A549 (cell line): ENCODE results near the gene CAMTA1. TPM values are rescaled to one million over a fixed set of nuclear protein-coding genes. Genes with fewer than 3 reads are reported as not detected.

ENCODE experiments used
- ATAC-seq, 2 experiments: fragments of 200-7000 bp in 1 of 2; fragments of >200 bp in 1 of 2; cut with Nextera tagmentation in 1 of 2; cut with Tn5 transposase in 1 of 2; 3 replicates each; pipeline versions ENCODE4 v1.8.0 to v1.9.1; 2018 to 2020; ENCODE audit warnings: mild to moderate bottlenecking in 1 of 2, moderate library complexity in 1 of 2
- CTCF ChIA-PET: fragments of 300-600 bp; sonication (Branson Sonifier 250); formaldehyde crosslinking; extraction: SDS; loops from one replicate; lab custom pipeline; 2021; ENCODE audit warnings: antibody characterized with exemption, inconsistent platforms; lab: Yijun Ruan, JAX
- POLR2A ChIA-PET: fragments of 350-600 bp; formaldehyde crosslinking; extraction: SDS; loops from one replicate; lab custom pipeline; 2021; ENCODE audit warnings: antibody characterized with exemption, inconsistent platforms; lab: Yijun Ruan, JAX
- DNase-seq, 2 experiments: peaks; one replicate each; pipeline versions ENCODE4 v3.0.0 to v3.0.0-alpha.2; 2011 to 2016; ENCODE audit warnings: low read depth in 1 of 2, low spot score in 1 of 2
- FAIRE-seq: peaks from 2 replicates; lab custom pipeline; 2011; peaks lifted over from hg19 to GRCh38; lab: Jason Lieb, UNC
- H3K27ac ChIP-seq, 2 experiments: fragments of >200 bp; sonication (Bioruptor Twin); formaldehyde crosslinking; 3 replicates each; pipeline ENCODE4 v1.5.1; 2016 to 2017
- H3K4me1 ChIP-seq: fragments of >200 bp; sonication (Bioruptor Twin); formaldehyde crosslinking; 3 replicates; pipeline ENCODE4 v1.6.1; 2016
- H3K4me2 ChIP-seq: fragments of >200 bp; sonication (Bioruptor Twin); formaldehyde crosslinking; 3 replicates; pipeline ENCODE4 v1.6.1; 2016
- H3K4me3 ChIP-seq: fragments of >200 bp; sonication (Bioruptor Twin); formaldehyde crosslinking; 3 replicates; pipeline ENCODE4 v1.5.1; 2016
- H3K9me3 ChIP-seq: fragments of >200 bp; sonication (Bioruptor Twin); formaldehyde crosslinking; 3 replicates; pipeline ENCODE4 v1.6.1; 2016
- CBX8 ChIP-seq: fragments of 200-600 bp; sonication (generic); IDR thresholded peaks from 2 replicates; pipeline ENCODE4 v1.6.1; 2016
- CEBPB ChIP-seq, 2 experiments: fragments of >200 bp in 1 of 2; sonication (Bioruptor Twin) in 1 of 2; formaldehyde crosslinking in 1 of 2; IDR thresholded peaks; 2 replicates each; pipeline ENCODE4 v1.6.1; 2012 to 2016
- CHD2 ChIP-seq: fragments of 150-350 bp; IDR thresholded peaks from 2 replicates; pipeline ENCODE4 v1.6.1; 2014; ENCODE audit warnings: low read length; ENCODE audit not compliant: partially characterized antibody
- ELK1 ChIP-seq: fragments of 150-350 bp; IDR thresholded peaks from 2 replicates; pipeline ENCODE4 v1.6.1; 2014; ENCODE audit warnings: low read depth, mild to moderate bottlenecking, low read length
- FOSL2 ChIP-seq, 2 experiments: fragments of 450-650 bp in 1 of 2; fragments of >200 bp in 1 of 2; sonication (Bioruptor Twin) in 1 of 2; formaldehyde crosslinking; IDR thresholded peaks; 2 replicates each; pipeline versions ENCODE4 v1.5.0 to v1.6.1; 2016 to 2020; ENCODE audit warnings: mild to moderate bottlenecking in 1 of 2, moderate library complexity in 1 of 2
- GATA3 ChIP-seq: IDR thresholded peaks from 2 replicates; pipeline ENCODE4 v1.6.1; 2012; ENCODE audit warnings: borderline replicate concordance
- HOXA7 ChIP-seq: fragments of 250-450 bp; sonication (Bioruptor Pico); IDR thresholded peaks from 2 replicates; pipeline ENCODE4 v1.5.0; 2020; ENCODE audit warnings: mild to moderate bottlenecking, moderate library complexity
- HOXB13 ChIP-seq: fragments of 250-450 bp; sonication (Bioruptor Pico); IDR thresholded peaks from 2 replicates; pipeline ENCODE4 v1.5.0; 2020; ENCODE audit warnings: low read depth, mild to moderate bottlenecking, moderate library complexity
- JUNB ChIP-seq: fragments of >200 bp; sonication (Bioruptor Twin); formaldehyde crosslinking; IDR thresholded peaks from 2 replicates; pipeline ENCODE4 v1.6.1; 2016
- MAFK ChIP-seq: fragments of 450-650 bp; IDR thresholded peaks from 2 replicates; pipeline ENCODE4 v1.6.1; 2014; ENCODE audit not compliant: partially characterized antibody
- MAZ ChIP-seq: fragments of 150-350 bp; IDR thresholded peaks from 2 replicates; pipeline ENCODE4 v1.6.1; 2014; ENCODE audit warnings: antibody characterized with exemption, low read depth, low read length, borderline replicate concordance
- MYC ChIP-seq: IDR thresholded peaks from 2 replicates; pipeline ENCODE4 v1.6.1; 2012; ENCODE audit warnings: mild to moderate bottlenecking, inconsistent platforms, low read length, improper control_type of control experiment, borderline replicate concordance
- RAD21 ChIP-seq, 2 experiments: fragments of >200 bp in 1 of 2; sonication (Bioruptor Twin) in 1 of 2; formaldehyde crosslinking in 1 of 2; IDR thresholded peaks in 1 of 2; conservative IDR thresholded peaks in 1 of 2; 2 replicates in 1 of 2; 3 replicates in 1 of 2; pipeline ENCODE4 v1.6.1; 2012 to 2018; ENCODE audit warnings: inconsistent platforms in 1 of 2
- RCOR1 ChIP-seq: fragments of 150-350 bp; IDR thresholded peaks from 2 replicates; pipeline ENCODE4 v1.6.1; 2014; ENCODE audit warnings: antibody characterized with exemption, low read length, low read depth
- RNF2 ChIP-seq: fragments of 200-600 bp; sonication (generic); IDR thresholded peaks from 2 replicates; pipeline ENCODE4 v1.6.1; 2016; ENCODE audit warnings: low read depth, mild to moderate bottlenecking, antibody characterized with exemption, moderate library complexity, borderline replicate concordance
- SREBF2 ChIP-seq: fragments of 450-650 bp; IDR thresholded peaks from 2 replicates; pipeline ENCODE4 v1.6.1; 2014; ENCODE audit warnings: mild to moderate bottlenecking, moderate library complexity
- TFCP2L1 ChIP-seq: fragments of 250-450 bp; sonication (Bioruptor Pico); IDR thresholded peaks from 2 replicates; pipeline ENCODE4 v1.5.0; 2021; ENCODE audit warnings: mild to moderate bottlenecking
- ZC3H11A ChIP-seq: fragments of 450-650 bp; IDR thresholded peaks from 2 replicates; pipeline ENCODE4 v1.6.1; 2014; ENCODE audit warnings: antibody characterized with exemption, mild to moderate bottlenecking
- WGBS: methylation state at CpG from one replicate; pipeline ENCODE4 v1.1.6; 2017; ENCODE audit errors: missing lambda C conversion rate; 5-methylcytosine and 5-hydroxymethylcytosine counted together
- polyA plus RNA-seq, 4 experiments: library from polyadenylated mRNA; depleted of rRNA in 3 of 4; stranded (reverse); fragments of >200 nt; fragmentation: RNase III in 1 of 4; extraction: RNeasy Plus Mini Kit Qiagen cat#74134 plus additional on column Dnase treatment in 1 of 4; gene quantifications; 2 replicates in 3 of 4; 3 replicates in 1 of 4; pipeline ENCODE4 v1.2.3, GENCODE V29; 2011 to 2017
- TF ChIP-seq, protein P1 (sequence below): fragments of >200 bp; sonication (Bioruptor Twin); formaldehyde crosslinking; IDR thresholded peaks from 2 replicates; pipeline ENCODE4 v1.6.1; 2016
- TF ChIP-seq, protein P2 (sequence below): fragments of >200 bp; sonication (Bioruptor Twin); formaldehyde crosslinking; IDR thresholded peaks from 3 replicates; pipeline ENCODE4 v1.6.1; 2016
- TF ChIP-seq, protein P3 (sequence below): fragments of 250-450 bp; sonication (Bioruptor Pico); IDR thresholded peaks from 2 replicates; pipeline ENCODE4 v1.5.0; 2020; ENCODE audit warnings: low read depth, mild to moderate bottlenecking, moderate library complexity

Gene CAMTA1
- polyA plus RNA-seq, 2 of the 4 experiments (the other 2 are of a cell fraction), result 58.8 to 75.0 TPM

- Histone ChIP-seq H3K9me3 (no peaks in the 10 kb centered on the region), H3K4me2 (no peak overlapping the region), H3K4me1 (peaks cover 18% of the 10 kb centered on the region), H3K4me3 (no peak overlapping the region), H3K27ac (peak overlapping the region; percentile 4 to 78; a peak in 4 of 6 replicates)
- whole genome bisulfite sequencing, result 70% methylated on average over 15 of the region's 23 CpGs
- ATAC-seq, result no peak
- ChIA-PET CTCF (interaction anchor here (0.8 kb wide), 1 partner anchor 17 kb away, joined by 3 read pairs; no protein-coding TSS in a partner anchor), POLR2A (no interaction called here)
- DNase-seq, result no peak
- no peak for FAIRE-seq
- TF ChIP-seq CBX8 (no peak), CHD2 (no peak), GATA3 (no peak), MAFK (peak; percentile 86)
These were observed 751.0 kb downstream of the CAMTA1 start for GRCh38 chr1:7535934-7536878.

- FAIRE-seq (no peak), DNase-seq (no peak), ATAC-seq (no peak)
- H3K9me3 ChIP-seq, result no peaks in the 10 kb centered on the region
- 92% methylated on average over 8 of the region's 20 CpGs for WGBS
- H3K4me2 ChIP-seq, result no peak overlapping the region
- H3K4me1 ChIP-seq, result peaks cover 18% of the 10 kb centered on the region
- peak overlapping the region; percentile 4 to 78; a peak in 4 of 6 replicates for H3K27ac ChIP-seq
- CTCF ChIA-PET, result interaction anchor here (0.8 kb wide), 1 partner anchor 16 kb away, joined by 3 read pairs; no protein-coding TSS in a partner anchor
- POLR2A ChIA-PET, result no interaction called here
- TF ChIP-seq, protein P1, sequence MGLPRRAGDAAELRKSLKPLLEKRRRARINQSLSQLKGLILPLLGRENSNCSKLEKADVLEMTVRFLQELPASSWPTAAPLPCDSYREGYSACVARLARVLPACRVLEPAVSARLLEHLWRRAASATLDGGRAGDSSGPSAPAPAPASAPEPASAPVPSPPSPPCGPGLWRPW, result no peak
- TF ChIP-seq TFCP2L1, result no peak
- TF ChIP-seq RNF2, result no peak
- no peak for TF ChIP-seq MAZ
- no peak for TF ChIP-seq HOXB13 (CRISPR knock-in tag)
- TF ChIP-seq CEBPB (IDR thresholded peaks at IDR 0.05), result no peak
- no peak for TF ChIP-seq GATA3
- no peak for TF ChIP-seq JUNB
- TF ChIP-seq, protein P2, sequence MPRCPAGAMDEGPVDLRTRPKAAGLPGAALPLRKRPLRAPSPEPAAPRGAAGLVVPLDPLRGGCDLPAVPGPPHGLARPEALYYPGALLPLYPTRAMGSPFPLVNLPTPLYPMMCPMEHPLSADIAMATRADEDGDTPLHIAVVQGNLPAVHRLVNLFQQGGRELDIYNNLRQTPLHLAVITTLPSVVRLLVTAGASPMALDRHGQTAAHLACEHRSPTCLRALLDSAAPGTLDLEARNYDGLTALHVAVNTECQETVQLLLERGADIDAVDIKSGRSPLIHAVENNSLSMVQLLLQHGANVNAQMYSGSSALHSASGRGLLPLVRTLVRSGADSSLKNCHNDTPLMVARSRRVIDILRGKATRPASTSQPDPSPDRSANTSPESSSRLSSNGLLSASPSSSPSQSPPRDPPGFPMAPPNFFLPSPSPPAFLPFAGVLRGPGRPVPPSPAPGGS, result no peak
- TF ChIP-seq, protein P3, sequence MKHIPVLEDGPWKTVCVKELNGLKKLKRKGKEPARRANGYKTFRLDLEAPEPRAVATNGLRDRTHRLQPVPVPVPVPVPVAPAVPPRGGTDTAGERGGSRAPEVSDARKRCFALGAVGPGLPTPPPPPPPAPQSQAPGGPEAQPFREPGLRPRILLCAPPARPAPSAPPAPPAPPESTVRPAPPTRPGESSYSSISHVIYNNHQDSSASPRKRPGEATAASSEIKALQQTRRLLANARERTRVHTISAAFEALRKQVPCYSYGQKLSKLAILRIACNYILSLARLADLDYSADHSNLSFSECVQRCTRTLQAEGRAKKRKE, result no peak
- TF ChIP-seq FOSL2 (IDR thresholded peaks at IDR 0.05), result no peak
- TF ChIP-seq FOSL2 (CRISPR knock-in tag; IDR thresholded peaks at IDR 0.05), result no peak
- TF ChIP-seq RCOR1, result no peak
- no peak for TF ChIP-seq HOXA7
- TF ChIP-seq ZC3H11A, result no peak
- no peak for TF ChIP-seq MYC
- no peak for TF ChIP-seq RAD21 (conservative IDR thresholded peaks at IDR 0.05 in 1 of 2, IDR thresholded peaks at IDR 0.05 in 1 of 2)
- TF ChIP-seq SREBF2, result no peak
- no peak for TF ChIP-seq ELK1
- H3K4me3 ChIP-seq, result no peak overlapping the region
These were observed 751.8 kb downstream of the CAMTA1 start for GRCh38 chr1:7536891-7537591.
